Right lobe of liver (tissue), 6 donors: Measurements from ENCODE around the gene VGLL4. TPM values are rescaled to one million over a fixed set of nuclear protein-coding genes. Genes with fewer than 3 reads are reported as not detected.
A peak's percentile ranks its signal among the peaks of the same experiment; 100 is the strongest.

Experiments
- ATAC-seq, 4 donors: fragments of 200-7000 bp; cut with Tn5 transposase; one replicate each; pipeline ENCODE4 v1.9.1; 2020; ENCODE audit warnings: mild to moderate bottlenecking in 4 of 4, moderate library complexity in 4 of 4
- DNase-seq, 3 donors: peaks; one replicate each; pipeline ENCODE4 v3.0.0-alpha.2; 2020
- H3K27ac ChIP-seq, 3 donors: fragments of 200-600 bp; one replicate each; pipeline ENCODE4 v1.8.0; 2022
- H3K27me3 ChIP-seq, 2 donors: fragments of 200-600 bp; one replicate each; pipeline ENCODE4 v1.8.0; 2022
- H3K36me3 ChIP-seq, 4 donors: fragments of 200-600 bp; sonication (generic) in 1 of 4; one replicate each; pipeline versions ENCODE4 v1.5.1 to v1.8.0; 2017 to 2022; ENCODE audit warnings: control low read depth in 1 of 4
- H3K4me1 ChIP-seq, 4 donors: fragments of 200-600 bp; sonication (generic) in 1 of 4; one replicate each; pipeline versions ENCODE4 v1.5.1 to v1.8.0; 2017 to 2022; ENCODE audit warnings: control low read depth in 1 of 4
- H3K4me3 ChIP-seq, 3 donors: fragments of 200-600 bp; one replicate each; pipeline ENCODE4 v1.8.0; 2022
- H3K9me3 ChIP-seq, 4 donors: fragments of 200-600 bp; sonication (generic) in 1 of 4; one replicate each; pipeline versions ENCODE4 v1.5.1 to v1.8.0; 2017 to 2022; ENCODE audit warnings: control low read depth in 1 of 4
- POLR2A ChIP-seq: fragments of 450-650 bp; IDR thresholded peaks from one replicate; pipeline ENCODE4 v1.6.1; 2017; ENCODE audit warnings: antibody characterized with exemption, mild to moderate bottlenecking
- WGBS: methylation state at CpG from one replicate; pipeline ENCODE4 v1.1.6; 2018; ENCODE audit warnings: low coverage, low lambda C conversion rate; ENCODE audit not compliant: insufficient coverage; ENCODE audit errors: missing lambda C conversion rate; 5-methylcytosine and 5-hydroxymethylcytosine counted together
- intact Hi-C, 2 donors: fragments of 100-400 bp; cut with DNase I; formaldehyde crosslinking; loops; one replicate each; pipeline versions ENCODE4 v1.11.2 to v1.14.1; 2022
- total RNA-seq, 6 experiments: library from RNA; depleted of rRNA in 2 of 6; stranded (reverse); fragments of >200 nt in 2 of 6; fragmentation: NEBNext Ultra II Directional in 3 of 6; extraction: Animal tissue kit (Norgen Biotek cat#: 25700) in 3 of 6; gene quantifications; one replicate each; pipeline versions ENCODE4 v1.1.0 to v1.2.4, GENCODE V29; 2016 to 2023
- TF ChIP-seq, protein P1 (sequence below), 4 donors: fragments of 200-600 bp in 3 of 4; fragments of 450-650 bp in 1 of 4; IDR thresholded peaks; one replicate each; pipeline versions ENCODE4 v1.5.1 to v1.8.0; 2016 to 2022; ENCODE audit warnings: antibody characterized with exemption in 4 of 4, mild to moderate bottlenecking in 2 of 4
- donor health status: DM: no; HTN: yes; CAD: no.
- donor health status: DM: no; HTN: no; CAD: no.
- donor health status: DM: no; HTN: no; CAD: no.
- donor health status: DM: no; HTN: yes; CAD: no.
- donor health status: DM: no; HTN: yes; CAD: no.

Gene VGLL4
- total RNA-seq, 6 experiments from 2014 or later, result 10.4 to 22.4 (median 15.2) TPM

- no peaks in the 10 kb centered on the region for H3K36me3 ChIP-seq
- peaks cover 0 to 13% (median 3%) of the 10 kb centered on the region in 4 donors for H3K4me1 ChIP-seq
- ATAC-seq (no peak), DNase-seq (no peak)
- no peak overlapping the region for H3K27ac ChIP-seq
- H3K27me3 ChIP-seq, result no peaks in the 10 kb centered on the region
- no peak overlapping the region for H3K4me3 ChIP-seq
- TF ChIP-seq, protein P1, sequence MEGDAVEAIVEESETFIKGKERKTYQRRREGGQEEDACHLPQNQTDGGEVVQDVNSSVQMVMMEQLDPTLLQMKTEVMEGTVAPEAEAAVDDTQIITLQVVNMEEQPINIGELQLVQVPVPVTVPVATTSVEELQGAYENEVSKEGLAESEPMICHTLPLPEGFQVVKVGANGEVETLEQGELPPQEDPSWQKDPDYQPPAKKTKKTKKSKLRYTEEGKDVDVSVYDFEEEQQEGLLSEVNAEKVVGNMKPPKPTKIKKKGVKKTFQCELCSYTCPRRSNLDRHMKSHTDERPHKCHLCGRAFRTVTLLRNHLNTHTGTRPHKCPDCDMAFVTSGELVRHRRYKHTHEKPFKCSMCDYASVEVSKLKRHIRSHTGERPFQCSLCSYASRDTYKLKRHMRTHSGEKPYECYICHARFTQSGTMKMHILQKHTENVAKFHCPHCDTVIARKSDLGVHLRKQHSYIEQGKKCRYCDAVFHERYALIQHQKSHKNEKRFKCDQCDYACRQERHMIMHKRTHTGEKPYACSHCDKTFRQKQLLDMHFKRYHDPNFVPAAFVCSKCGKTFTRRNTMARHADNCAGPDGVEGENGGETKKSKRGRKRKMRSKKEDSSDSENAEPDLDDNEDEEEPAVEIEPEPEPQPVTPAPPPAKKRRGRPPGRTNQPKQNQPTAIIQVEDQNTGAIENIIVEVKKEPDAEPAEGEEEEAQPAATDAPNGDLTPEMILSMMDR (IDR thresholded peaks at IDR 0.05), result no peak
- no peak for TF ChIP-seq POLR2A
- no peaks in the 10 kb centered on the region for H3K9me3 ChIP-seq
- intact Hi-C loops, result no loop called here
- 89% methylated on average over 2 of the region's 2 CpGs for WGBS
Observed at GRCh38 chr3:11621077-11621476, 22.6 kb downstream of the VGLL4 start.

GRCh38 chr3:11619946-11620652, 23.6 kb downstream of the VGLL4 start:
- peaks cover 0 to 4% (median 0%) of the 10 kb centered on the region in 4 donors for H3K4me1 ChIP-seq
- ATAC-seq (peak in 2 of 4 donors; percentile 23 to 63), DNase-seq (no peak)
- WGBS, result 52% methylated on average over 8 of the region's 11 CpGs
- H3K27ac ChIP-seq, result no peak overlapping the region
- no peaks in the 10 kb centered on the region for H3K27me3 ChIP-seq
- no peak for TF ChIP-seq POLR2A
- TF ChIP-seq, protein P1 (IDR thresholded peaks at IDR 0.05), result no peak
- intact Hi-C loops, result no loop called here
- H3K36me3 ChIP-seq, result no peaks in the 10 kb centered on the region
- H3K4me3 ChIP-seq, result no peak overlapping the region
- no peaks in the 10 kb centered on the region for H3K9me3 ChIP-seq

GRCh38 chr3:11619461-11619860, 24.3 kb downstream of the VGLL4 start:
- intact Hi-C loops, result no loop called here
- H3K4me3 ChIP-seq, result no peak overlapping the region
- no peaks in the 10 kb centered on the region for H3K36me3 ChIP-seq
- ATAC-seq (no peak), DNase-seq (no peak)
- H3K27ac ChIP-seq, result no peak overlapping the region
- WGBS, result 87% methylated on average over 6 of the region's 6 CpGs
- no peaks in the 10 kb centered on the region for H3K27me3 ChIP-seq
- H3K4me1 ChIP-seq, result no peaks in the 10 kb centered on the region
- H3K9me3 ChIP-seq, result no peaks in the 10 kb centered on the region
- TF ChIP-seq, protein P1 (IDR thresholded peaks at IDR 0.05), result no peak
- TF ChIP-seq POLR2A, result no peak

GRCh38 chr3:11618904-11619303, 24.8 kb downstream of the VGLL4 start:
- ATAC-seq (no peak), DNase-seq (no peak)
- Histone ChIP-seq H3K4me3 (no peak overlapping the region), H3K27me3 (no peaks in the 10 kb centered on the region), H3K27ac (no peak overlapping the region), H3K4me1 (no peaks in the 10 kb centered on the region), H3K9me3 (no peaks in the 10 kb centered on the region), H3K36me3 (no peaks in the 10 kb centered on the region)
- no peak for TF ChIP-seq POLR2A
- TF ChIP-seq, protein P1 (IDR thresholded peaks at IDR 0.05), result no peak
- 48% methylated on average over 5 of the region's 5 CpGs for whole genome bisulfite sequencing
- intact Hi-C loops, result no loop called here
